Colonic mucosa (tissue), 4 donors: ENCODE data around the gene AOPEP. TPM values are rescaled to one million over a fixed set of nuclear protein-coding genes. Genes with fewer than 3 reads are reported as not detected.
A peak's percentile ranks its signal among the peaks of the same experiment; 100 is the strongest.

Experiments
- DNase-seq: peaks from one replicate; pipeline ENCODE4 v3.0.0-alpha.2; 2020
- H3K27ac ChIP-seq: fragments of 200-600 bp; one replicate; pipeline ENCODE4 v1.8.0; 2021
- H3K27me3 ChIP-seq: fragments of 200-600 bp; one replicate; pipeline ENCODE4 v1.8.0; 2021
- H3K36me3 ChIP-seq: fragments of 200-600 bp; one replicate; pipeline ENCODE4 v1.8.0; 2021
- H3K4me1 ChIP-seq: fragments of 200-600 bp; one replicate; pipeline ENCODE4 v1.8.0; 2021; ENCODE audit warnings: mild to moderate bottlenecking
- H3K4me3 ChIP-seq: fragments of 200-600 bp; one replicate; pipeline ENCODE4 v1.8.0; 2021
- H3K9ac ChIP-seq, 2 donors: one replicate each; pipeline ENCODE4 v1.7.0; 2013; ENCODE audit warnings: control low read depth in 2 of 2, low read depth in 2 of 2, low read length in 2 of 2
- H3K9me3 ChIP-seq: fragments of 200-600 bp; one replicate; pipeline ENCODE4 v1.8.0; 2021
- CTCF ChIP-seq: fragments of 200-600 bp; IDR thresholded peaks from one replicate; pipeline ENCODE4 v1.8.0; 2022; ENCODE audit warnings: antibody characterized with exemption, mild to moderate bottlenecking
- intact Hi-C: fragments of 100-400 bp; cut with DNase I; formaldehyde crosslinking; loops from one replicate; pipeline ENCODE4 v1.14.1; 2022
- total RNA-seq, 2 donors: library from RNA; stranded (reverse); fragmentation: NEBNext Ultra II Directional in 1 of 2; extraction: Animal tissue kit (Norgen Biotek cat#: 25700) in 1 of 2; gene quantifications; one replicate each; pipeline ENCODE4 v1.2.1, GENCODE V29; 2021
- donor health status: healthy.
- donor health status: DM: no; HTN: no; CAD: no.
- donor health status: DM: no; HTN: no; CAD: no.

AOPEP gene
- total RNA-seq, 2 donors from 2014 or later: 38.4 to 43.2 TPM

GRCh38 chr9:95085036-95085770 is 358.7 kb downstream of the AOPEP start:
- intact Hi-C loops: no loop called here
- no peak overlapping the region for H3K9ac ChIP-seq
- no peak overlapping the region for H3K27ac ChIP-seq
- TF ChIP-seq CTCF: no peak
- no peak overlapping the region for H3K4me3 ChIP-seq
- H3K9me3 ChIP-seq: no peaks in the 10 kb centered on the region
- no peaks in the 10 kb centered on the region for H3K27me3 ChIP-seq
- H3K36me3 ChIP-seq: peaks cover 4% of the 10 kb centered on the region
- no peak for DNase-seq
- no peaks in the 10 kb centered on the region for H3K4me1 ChIP-seq

- no peak for DNase-seq
- no peak for TF ChIP-seq CTCF
- no peak overlapping the region for H3K27ac ChIP-seq
- H3K9me3 ChIP-seq: no peaks in the 10 kb centered on the region
- peak overlapping the region in 1 of 2 donors; percentile 16 for H3K9ac ChIP-seq
- intact Hi-C loops: no loop called here
- no peaks in the 10 kb centered on the region for H3K27me3 ChIP-seq
- no peak overlapping the region for H3K4me3 ChIP-seq
- no peaks in the 10 kb centered on the region for H3K4me1 ChIP-seq
- H3K36me3 ChIP-seq: peaks cover 2% of the 10 kb centered on the region
These were observed 359.5 kb downstream of the AOPEP start for GRCh38 chr9:95085861-95086563.

DNA sequence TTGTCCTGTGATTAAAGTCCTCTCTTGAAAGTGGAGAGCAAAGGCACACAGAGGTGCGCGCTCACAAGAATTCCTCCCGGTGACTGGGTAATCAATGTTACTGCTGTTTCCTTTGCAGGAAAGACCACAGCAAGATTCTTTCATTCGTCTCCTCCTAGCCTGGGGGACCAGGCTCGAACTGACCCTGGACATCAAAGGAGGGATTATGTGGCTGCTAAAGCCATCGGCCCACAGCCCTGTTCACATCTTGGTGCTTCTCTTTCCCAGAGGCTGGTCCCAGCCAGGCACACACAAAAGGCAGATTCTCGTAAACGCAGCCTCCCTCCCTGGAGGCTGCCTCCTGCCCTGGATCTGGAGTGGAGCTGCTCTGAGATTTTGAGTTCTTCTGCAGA is 360.1 kb downstream of the AOPEP start:
- H3K4me3 ChIP-seq: no peak overlapping the region
- DNase-seq: no peak
- no peak overlapping the region for H3K9ac ChIP-seq
- H3K27me3 ChIP-seq: no peaks in the 10 kb centered on the region
- no peaks in the 10 kb centered on the region for H3K36me3 ChIP-seq
- intact Hi-C loops: no loop called here
- no peak overlapping the region for H3K27ac ChIP-seq
- H3K4me1 ChIP-seq: no peaks in the 10 kb centered on the region
- no peak for TF ChIP-seq CTCF
- H3K9me3 ChIP-seq: no peaks in the 10 kb centered on the region

GRCh38 chr9:95087659-95088242 is 361.3 kb downstream of the AOPEP start:
- no peak for TF ChIP-seq CTCF
- Histone ChIP-seq H3K9me3 (no peaks in the 10 kb centered on the region), H3K36me3 (no peaks in the 10 kb centered on the region), H3K9ac (no peak overlapping the region), H3K27ac (no peak overlapping the region), H3K4me3 (no peak overlapping the region), H3K4me1 (peaks cover 7% of the 10 kb centered on the region), H3K27me3 (no peaks in the 10 kb centered on the region)
- no peak for DNase-seq
- intact Hi-C loops: no loop called here

DNA sequence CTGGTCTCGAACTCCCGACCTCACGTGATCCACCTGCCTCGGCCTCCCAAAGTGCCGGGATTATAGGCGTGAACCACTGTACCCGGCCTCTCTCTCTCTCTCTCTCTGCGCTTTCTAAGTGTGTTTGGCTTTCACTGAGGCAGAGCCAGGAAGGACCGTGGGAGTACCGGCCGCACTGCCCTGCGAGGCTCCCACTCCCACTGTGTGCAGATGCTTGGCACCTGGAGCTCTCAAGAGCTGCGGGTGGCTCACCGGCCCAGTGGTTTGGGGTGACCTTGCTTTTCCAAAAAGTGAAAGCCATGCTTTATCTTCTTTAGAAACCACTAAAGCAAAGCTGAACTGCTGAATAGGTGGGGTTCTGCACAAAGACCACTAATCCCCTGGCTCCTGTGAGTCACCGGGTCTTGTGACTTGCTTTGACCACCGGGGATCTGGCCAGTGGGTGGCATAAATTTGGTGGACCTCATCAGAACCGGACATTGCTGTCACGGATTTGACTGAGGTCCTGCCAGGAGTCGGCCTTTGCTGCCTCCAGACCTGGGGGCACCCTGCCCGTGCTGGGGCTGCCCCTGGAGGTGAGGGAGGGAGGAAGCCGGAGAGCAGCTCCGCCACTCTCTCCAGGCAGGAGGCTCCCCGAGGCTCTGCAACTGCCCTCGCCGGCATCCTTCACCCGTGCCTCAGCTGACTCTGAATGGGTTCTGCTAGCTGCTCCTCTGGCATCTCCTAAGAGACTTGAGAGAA is 362.1 kb downstream of the AOPEP start:
- Histone ChIP-seq H3K36me3 (no peaks in the 10 kb centered on the region), H3K9ac (peak overlapping the region in 1 of 2 donors; percentile 26), H3K4me3 (no peak overlapping the region), H3K9me3 (no peaks in the 10 kb centered on the region), H3K27ac (no peak overlapping the region), H3K27me3 (no peaks in the 10 kb centered on the region), H3K4me1 (peaks cover 7% of the 10 kb centered on the region)
- no peak for TF ChIP-seq CTCF
- intact Hi-C loops: no loop called here
- DNase-seq: no peak
